Hematopoietic multipotent progenitor cell (in vitro differentiated cells): Measurements from ENCODE around the gene HS3ST2. TPM values are rescaled to one million over a fixed set of nuclear protein-coding genes. Genes with fewer than 3 reads are reported as not detected.
"Not testable (repeated sequence)": the region's sequence is repeated elsewhere in the genome, so short reads cannot be mapped to it uniquely, and the experiment has no call there.

Experiments
- DNase-seq, 3 donors: peaks; one replicate each; pipeline ENCODE4 v3.0.0-alpha.2; 2011 to 2015; ENCODE audit warnings: low read depth in 2 of 3, low spot score in 2 of 3
- total RNA-seq: library from RNA; depleted of rRNA; stranded (reverse); fragments of >200 nt; gene quantifications from one replicate; pipeline ENCODE4 v1.2.3, GENCODE V29; 2012

HS3ST2 gene
- total RNA-seq, 1 donor = not detected

DNA sequence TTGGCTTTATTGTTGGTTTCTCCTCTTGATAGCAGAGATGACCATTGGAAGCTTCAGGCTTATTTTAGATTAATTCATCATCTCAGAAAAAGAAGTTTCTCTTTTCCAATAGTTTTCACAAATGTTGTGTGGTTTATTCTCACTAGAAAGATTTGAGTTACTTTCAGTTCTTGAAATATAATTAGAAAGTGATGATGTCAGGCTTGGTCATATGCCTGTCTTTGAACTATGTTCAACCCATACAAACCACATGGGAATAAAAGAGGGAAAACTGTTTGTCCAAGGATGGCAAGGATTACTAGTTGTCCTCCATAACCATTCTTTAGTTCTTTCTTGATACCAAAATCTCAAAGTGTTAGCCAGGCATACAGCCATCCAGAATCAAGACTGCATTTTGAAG, 3.7 kb upstream of the HS3ST2 start:
- no peak for DNase-seq

DNA sequence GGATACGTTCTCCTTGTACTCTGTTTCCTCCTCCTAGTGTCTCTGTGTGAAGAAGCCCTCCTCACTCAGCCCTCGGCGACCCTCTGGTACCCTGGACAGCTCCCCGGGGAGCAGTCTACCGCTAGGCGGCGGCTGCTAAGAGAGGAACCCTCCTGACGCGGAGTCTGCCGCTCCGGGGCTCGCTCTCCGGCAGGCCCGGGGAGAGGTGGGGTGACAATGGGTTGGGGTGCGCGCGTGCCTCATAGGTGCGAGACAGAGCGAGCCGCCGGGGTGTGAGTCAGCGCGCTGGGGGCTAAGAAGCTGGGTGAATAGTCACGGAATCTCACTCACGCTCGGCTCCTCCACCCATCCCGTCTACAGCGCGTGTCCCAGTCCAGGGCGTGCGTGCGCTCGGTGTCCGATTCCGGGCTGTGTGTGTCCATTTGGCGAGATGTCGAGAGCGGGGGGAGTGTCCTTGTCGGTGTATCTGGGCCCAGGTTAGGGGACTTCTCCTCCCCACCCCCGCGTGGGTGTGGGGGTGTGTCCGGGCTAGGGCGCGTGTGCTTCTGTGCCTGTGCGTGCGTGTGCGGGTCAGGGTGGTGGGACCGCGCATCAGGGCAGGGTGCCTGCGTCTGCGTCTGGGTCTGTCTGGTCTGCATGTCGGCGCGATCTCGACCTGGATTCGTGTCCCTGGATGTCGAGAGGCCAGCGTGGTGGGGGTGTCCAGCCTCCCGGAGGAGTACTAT, 577 bp upstream of the HS3ST2 start:
- DNase-seq = peak in 2 of 3 donors; percentile 63 to 79

DNA sequence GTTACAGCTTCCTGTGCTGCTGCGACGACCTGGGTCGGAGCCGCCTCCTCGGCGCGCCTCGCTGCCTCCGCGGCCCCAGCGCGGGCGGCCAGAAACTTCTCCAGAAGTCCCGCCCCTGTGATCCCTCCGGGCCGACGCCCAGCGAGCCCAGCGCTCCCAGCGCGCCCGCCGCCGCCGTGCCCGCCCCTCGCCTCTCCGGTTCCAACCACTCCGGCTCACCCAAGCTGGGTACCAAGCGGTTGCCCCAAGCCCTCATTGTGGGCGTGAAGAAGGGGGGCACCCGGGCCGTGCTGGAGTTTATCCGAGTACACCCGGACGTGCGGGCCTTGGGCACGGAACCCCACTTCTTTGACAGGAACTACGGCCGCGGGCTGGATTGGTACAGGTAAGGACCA, 746 bp downstream of the HS3ST2 start:
- DNase-seq = no peak

DNA sequence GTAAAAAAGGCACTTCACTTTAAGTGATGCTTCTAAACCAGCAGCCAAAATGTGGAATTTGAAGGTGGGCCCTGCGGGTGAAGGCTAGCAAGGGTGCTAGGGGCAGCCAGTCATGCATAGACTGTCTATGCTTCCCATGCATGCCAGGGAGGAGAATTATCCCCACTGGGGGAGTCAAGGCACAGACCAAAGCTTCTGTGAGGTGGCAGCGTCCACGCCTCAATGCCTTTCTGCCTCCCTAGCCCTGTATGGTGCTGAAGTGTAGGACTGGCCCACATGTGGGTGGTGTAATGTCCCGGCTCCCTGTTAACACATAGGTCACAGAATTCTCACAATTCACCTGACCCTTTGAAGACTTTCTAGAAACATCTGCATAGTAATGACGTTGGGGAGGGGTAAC, 1.9 kb downstream of the HS3ST2 start:
- DNase-seq = no peak

DNA sequence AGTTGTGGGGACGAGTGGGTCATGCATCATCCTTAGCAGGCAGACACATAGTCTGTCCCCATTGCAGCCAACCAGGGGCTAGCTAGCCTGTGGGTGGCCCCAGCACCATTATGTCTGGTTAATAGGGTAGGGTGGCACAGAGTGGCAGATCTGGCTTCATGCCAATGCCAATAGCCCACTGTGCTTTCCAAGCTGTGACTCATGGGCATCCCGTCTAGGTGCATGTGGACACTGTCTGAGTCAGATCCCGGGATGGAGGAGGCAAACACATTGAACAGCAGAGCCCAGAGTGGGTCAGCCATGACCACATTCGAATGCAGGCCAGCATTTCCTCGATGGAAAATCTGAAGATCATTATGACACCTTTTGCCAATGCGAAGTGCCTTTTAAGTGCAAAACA, 2.5 kb downstream of the HS3ST2 start:
- DNase-seq = no peak

DNA sequence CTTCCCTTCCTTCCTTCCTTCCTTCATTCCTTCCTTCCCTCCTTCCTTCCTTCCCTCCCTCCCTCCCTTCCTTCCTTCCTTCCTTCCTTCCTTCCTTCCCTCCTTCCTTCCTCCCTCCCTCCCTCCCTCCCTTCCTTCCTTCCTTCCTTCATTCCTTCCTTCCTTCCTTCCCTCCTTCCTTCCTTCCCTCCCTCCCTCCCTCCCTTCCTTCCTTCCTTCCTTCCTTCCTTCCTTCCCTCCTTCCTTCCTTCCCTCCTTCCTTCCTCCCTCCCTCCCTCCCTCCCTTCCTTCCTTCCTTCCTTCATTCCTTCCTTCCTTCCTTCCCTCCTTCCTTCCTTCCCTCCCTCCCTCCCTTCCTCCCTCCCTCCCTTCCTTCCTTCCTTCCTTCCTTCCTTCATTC, 4.8 kb downstream of the HS3ST2 start:
- not testable (repeated sequence) for DNase-seq

DNA sequence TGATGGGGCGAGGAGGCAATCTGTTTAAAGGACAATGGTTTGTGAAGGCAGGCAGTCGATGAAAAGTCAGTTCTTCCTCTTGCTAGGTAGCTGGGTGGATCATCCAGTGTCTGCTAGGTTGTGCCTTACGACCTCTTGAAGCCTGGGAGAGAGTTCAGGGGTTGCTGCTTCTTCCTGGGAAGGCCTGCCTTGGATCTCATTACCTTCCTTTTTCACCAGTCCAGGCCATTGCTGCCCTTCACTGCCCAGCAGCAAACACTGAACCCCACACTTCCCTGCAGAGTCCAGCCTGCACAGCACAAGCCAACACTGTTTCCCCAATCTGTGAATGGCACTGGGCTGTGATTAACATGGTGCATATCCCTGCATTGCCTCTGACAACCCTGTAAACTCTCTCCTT, 24.7 kb downstream of the HS3ST2 start:
- no peak for DNase-seq

DNA sequence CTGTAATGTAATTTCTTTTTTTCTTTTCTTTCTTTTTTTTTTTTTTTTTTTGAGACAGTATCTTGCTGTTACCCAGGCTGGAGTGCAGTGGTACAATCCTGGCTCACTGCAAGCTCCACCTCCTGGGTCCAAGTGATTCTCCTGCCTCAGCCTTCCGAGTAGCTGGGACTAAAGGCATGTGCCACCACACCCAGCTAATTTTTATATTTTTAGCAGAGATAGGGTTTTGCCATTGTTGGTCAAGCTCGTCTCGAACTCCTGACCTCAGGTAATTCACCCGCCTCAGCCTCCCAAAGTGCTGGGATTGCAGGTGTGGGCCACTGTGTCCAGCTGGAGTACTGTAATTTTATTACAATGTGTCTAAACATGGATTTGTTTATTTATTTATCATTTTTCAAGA, 28.1 kb downstream of the HS3ST2 start:
- not testable (repeated sequence) for DNase-seq

DNA sequence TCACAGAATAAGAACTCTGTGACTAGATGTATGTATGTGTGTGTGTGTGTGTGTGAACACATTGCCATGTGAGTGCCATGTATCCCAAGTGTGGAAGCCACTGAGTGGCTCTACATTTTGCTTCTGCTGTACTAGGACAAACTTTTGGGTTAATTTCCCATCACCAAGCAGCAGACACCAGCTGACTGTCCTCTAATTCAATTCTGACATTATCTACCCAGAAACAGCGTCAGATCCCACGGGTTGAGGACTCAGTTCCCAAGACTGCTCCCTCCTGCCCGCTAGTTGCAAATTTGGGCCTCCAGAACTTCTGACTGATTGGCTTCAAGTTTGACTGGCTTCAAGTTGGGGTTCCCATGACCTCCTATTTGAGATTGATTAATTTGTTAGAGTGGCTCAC, 29.2 kb downstream of the HS3ST2 start:
- DNase-seq = no peak

DNA sequence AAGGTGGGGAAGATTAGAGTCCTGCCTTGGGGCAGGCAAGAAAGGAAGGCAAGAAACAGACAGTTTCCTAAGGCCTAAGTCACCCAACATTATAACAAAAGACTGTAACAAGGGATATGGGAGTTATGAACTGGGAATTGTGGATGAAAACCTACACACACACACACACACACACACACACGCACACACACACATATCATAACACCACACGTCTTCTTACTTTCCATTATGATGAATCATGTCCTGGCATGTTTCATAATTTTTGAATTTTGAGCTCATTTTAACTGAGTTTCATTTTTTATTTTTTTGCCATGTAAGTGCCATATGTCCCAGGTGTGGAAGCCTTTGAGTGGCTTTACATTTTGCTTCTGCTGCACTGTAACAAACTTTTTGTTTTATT, 29.9 kb downstream of the HS3ST2 start:
- DNase-seq = no peak

DNA sequence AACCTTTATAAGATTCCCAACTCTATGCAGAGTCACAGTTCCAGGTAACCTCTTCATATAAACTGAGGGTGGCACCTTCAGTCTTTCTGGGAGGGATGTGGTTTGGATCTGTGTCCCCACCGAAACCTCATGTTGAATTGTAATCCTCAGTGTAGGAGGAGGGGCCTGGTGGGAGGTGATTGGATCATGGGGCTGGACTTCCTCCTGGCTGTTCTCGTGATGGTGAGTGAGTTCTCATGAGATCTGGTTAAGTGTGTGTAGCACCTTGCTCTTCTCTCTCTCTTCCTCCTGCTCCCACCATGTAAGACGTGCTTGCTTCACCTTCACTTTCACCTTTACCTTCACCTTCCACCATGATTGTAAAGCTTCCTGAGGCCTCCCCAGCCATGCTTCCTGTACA, 30.5 kb downstream of the HS3ST2 start:
- no peak for DNase-seq

DNA sequence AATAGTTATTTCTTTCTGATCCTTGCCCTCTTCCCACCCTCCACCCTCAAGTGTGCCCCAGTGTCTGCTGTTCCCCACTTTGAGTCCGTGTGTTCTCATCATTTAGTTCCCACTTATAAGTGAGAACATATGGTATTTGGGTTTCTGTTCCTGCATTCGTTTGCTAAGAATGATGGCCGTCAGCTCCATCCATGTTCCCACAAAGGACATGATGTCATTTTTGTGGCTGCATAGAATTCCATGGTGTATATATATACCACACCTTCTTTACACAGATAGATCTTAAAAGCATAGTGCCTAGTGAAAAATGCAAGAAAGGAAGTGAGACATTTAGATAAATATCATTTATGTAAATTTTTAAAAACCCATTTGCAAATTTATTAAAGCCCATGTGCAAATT, 33.1 kb downstream of the HS3ST2 start:
- no peak for DNase-seq

DNA sequence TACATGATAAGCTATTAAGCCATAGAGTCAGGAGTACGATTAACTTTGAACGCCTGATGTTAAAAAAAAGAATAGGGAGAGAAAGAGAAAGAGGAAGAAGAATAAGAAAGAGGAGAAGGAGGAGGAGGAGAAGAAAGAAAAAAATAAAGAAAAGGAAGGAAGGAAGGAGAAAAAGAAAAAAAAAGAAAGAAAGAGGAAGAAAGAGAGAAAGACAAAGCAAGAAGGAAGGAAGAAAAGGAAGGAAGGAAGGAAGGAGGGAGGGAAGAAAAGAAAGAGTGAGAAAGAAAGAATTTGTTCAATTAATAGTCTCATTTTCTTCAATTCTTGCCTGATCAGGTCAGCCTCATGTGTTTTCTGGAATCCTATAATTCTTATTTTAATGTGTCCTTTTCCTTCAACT, 33.7 kb downstream of the HS3ST2 start:
- no peak for DNase-seq

DNA sequence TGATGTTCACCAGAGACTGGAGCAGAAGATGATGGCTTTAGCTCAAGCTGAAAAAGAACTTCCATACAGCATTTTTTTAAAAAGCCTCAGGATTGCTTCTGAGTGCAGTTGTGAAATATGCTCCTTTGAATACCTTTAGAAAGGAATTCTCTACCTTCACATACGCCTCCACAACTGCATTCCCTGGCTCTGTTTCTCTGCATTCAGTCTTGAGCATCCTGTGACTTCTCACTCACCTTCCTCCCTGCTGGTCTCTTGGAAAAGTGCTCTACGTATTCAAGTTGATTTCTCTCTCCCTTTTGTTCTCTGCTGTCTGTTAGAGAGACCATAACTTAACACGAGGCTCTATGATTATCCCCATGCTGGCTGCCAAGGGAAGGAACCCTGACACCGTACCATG, 34.5 kb downstream of the HS3ST2 start:
- DNase-seq = no peak

DNA sequence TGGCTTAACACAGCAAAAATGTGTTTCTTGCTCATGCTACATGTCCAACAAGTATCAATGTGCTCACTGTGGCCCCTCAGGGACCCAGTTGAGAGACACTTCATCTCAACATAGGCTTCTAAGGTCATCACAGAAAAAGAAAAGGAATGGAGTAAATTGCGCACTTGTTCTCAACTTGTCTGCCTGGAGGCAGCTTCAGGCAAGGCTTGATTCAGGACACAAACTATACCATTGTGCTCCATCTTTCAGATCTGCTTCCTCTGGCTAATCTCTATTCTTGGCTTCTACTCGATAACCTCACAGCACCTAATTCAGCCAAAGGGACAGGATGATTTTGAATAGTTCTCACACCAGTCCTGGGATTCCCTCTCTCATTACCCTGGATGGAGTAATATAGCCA, 35.6 kb downstream of the HS3ST2 start:
- no peak for DNase-seq

DNA sequence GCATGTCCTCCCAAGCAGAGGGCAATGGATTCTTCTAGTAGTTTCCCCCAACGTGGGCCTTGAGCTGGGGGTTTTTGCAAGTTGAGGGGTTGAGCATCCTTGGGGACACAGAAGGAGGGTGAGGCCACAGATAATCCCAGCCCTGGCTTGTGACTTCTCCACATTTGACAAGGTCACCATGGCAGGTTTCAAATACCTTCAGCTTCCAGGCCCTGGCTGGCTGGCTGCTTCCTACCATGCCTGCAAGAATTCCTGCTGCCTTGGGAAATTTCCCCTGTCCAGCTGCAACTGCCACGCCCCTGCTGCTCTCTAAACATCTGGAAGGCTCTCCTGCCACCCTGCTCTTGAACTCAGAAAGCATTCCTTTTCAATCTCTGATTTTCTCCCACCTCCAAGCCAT, 41.3 kb downstream of the HS3ST2 start:
- DNase-seq = no peak

DNA sequence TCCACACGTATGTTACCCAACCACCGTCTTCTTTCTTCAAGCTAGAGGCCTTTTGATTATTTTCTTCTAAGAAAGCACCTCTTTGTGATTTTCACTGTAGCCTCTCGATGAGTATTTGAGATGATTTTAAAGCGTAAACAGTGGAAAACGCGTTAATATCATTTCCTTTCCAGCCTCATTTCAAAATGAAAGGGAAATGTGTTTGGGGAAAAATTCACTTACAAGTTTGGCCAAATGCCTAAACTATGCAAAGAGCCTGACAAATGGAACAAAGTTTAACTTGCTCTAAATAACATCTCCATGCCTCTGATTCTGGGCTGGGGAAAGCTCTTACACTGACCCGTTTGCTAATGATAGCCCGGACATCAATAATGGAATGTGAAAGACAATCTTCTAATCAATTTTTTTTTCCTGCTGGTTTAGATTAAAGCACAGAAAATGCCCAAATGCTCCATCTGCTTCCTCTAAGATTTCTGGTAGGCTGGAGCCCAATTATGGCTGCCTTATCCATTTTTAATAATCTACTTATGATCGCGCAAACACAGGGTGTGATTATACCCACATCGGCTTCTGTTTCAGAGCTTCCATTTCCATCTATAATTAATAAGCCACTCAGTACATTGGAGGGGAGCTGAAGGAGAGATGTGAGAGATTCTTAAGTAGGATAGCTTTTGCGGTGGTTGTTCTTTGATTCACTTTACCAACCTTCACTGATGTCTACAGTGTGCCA, 43.5 kb downstream of the HS3ST2 start:
- DNase-seq = no peak

DNA sequence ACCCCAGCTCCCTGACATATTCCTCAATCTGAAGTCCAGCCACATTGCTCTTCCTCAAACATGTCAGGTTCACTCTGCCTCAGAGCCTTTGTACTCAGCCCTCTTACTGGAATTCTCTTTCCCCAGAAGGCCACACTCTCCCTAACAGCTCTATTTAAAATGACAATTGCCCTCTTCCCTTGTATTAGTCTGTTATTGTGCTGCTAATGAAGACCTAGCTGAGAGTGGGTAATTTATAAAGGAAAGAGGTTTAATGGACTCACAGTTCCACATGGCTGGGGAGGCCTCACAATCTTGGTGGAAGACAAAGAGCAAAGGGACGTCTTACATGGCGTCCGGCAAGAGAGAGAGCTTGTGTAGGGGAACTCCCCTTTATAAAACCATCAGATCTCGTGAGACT, 46.0 kb downstream of the HS3ST2 start:
- no peak for DNase-seq

DNA sequence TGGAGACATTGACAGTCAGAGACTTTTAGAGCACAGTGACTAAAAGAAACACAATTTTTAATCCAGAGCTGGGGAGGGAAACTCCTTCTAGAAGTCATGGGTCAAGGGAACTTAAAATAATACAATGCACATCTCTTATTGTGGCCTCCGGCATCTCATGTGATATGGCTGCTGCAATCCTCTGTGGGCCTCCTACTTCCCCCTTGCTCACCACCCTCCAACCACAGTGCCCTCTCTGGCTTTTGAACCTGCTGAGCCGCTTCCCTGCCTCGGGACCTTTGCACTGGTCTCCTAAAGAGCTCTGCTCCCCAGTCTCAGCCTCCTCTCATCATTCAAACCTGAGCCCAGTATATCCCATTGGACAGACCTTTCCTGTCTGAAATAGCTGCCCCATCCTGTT, 47.6 kb downstream of the HS3ST2 start:
- no peak for DNase-seq

DNA sequence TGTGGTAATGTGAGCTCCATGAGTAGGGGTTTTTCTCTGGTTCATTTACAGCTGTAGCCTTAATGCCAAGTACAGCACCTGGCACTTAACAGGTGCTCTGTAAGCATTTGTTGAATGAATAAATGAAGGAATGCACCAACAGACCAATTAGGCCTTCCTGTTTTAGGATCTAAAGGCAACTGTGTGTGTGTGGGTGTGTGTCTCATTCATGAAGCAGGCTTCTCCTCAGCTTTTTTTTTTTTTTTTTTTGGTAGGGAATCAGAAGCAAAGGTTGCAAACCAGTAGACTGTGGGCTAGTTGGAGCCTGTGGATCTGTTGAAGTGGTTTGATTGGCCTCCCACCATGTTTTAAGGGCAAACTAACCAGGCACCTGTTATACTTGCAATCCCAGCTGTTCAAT, 48.1 kb downstream of the HS3ST2 start:
- no peak for DNase-seq

DNA sequence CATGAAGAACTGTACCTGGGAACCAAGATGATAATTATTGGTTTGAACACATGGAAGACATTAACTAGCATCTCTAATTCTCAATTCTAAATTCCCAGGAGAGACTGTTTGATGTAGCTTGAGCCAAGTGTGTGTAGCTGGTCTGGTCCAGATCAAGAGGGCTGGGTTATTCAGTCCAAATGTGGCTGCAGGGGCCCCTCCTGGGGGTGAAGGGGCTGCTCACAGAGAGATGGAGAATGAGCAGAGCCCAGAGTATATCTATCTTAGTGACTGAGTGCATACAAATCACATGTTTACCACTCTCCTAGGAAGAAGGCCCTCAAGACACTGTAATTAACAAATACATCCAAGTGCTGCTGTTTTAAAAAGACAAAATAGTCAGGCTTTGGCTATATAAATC, 50.4 kb downstream of the HS3ST2 start:
- DNase-seq = no peak

DNA sequence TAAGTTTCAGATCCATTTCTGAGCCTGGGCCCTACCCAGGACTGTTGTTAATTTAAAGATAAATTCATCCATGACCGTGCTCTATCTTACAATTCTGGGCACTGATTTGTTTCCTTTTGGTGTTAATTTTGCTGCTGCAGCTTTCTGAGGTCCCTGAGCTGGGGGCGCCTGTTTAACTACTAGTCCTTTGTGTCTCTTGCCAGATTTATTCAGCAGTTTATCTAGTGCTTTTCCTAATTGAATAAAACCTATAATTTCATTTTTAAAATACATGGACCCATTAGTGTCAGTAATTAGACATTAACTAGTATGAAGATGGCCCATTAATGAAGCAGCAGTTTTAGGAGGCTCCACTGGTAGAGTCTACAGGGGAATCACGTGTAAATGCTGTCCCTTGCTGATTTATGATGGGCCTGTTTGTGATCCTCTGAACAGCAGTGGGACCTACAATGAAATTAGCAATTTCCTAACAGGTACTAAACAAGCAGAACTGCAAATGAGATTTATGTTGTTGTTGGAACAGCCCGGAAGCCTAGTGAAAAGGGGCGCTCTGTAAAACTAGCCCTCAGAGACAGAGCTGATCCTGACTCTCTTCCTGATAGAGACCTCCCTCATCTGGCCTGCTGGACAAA, 54.7 kb downstream of the HS3ST2 start:
- no peak for DNase-seq
